ENCODE measurements around the gene SP100.

- TF ChIP-seq ZBTB4 (CRISPR knock-in tag; IDR thresholded peaks at IDR 0.05; ENCODE audit: borderline replicate concordance): no peak
- TF ChIP-seq ATF2 (CRISPR knock-in tag; IDR thresholded peaks at IDR 0.05): no peak
- TF ChIP-seq ZNF501 (CRISPR knock-in tag; IDR thresholded peaks at IDR 0.05): no peak
- no peak for TF ChIP-seq CTCF (CRISPR knock-in tag; IDR thresholded peaks at IDR 0.05)
- no peak for TF ChIP-seq PHF20 (CRISPR knock-in tag; IDR thresholded peaks at IDR 0.05)
- no peak for TF ChIP-seq FOXJ3 (CRISPR knock-in tag; IDR thresholded peaks at IDR 0.05; ENCODE audit: borderline replicate concordance)
- TF ChIP-seq ZNF788 (CRISPR knock-in tag; IDR thresholded peaks at IDR 0.05; ENCODE audit: borderline replicate concordance): no peak
- TF ChIP-seq HES4 (CRISPR knock-in tag; IDR thresholded peaks at IDR 0.05; ENCODE audit: borderline replicate concordance): no peak
Measured at GRCh38 chr2:230525682-230526081, 109.7 kb downstream of the SP100 start.

Measured in HepG2 (cell line).